Activated T-helper 17 cell treated with anti-CD3 and anti-CD28 coated beads, Interleukin-2, amount 50 U/mL, for 72 hours (primary cell): ENCODE measurements around the gene EIF3J. TPM values are rescaled to one million over a fixed set of nuclear protein-coding genes. Genes with fewer than 3 reads are reported as not detected.

Source experiments
- ATAC-seq: fragments of 150-1000 bp; cut with Tn5 transposase; replicated peaks from 2 replicates; pipeline ENCODE4 v1.10.0; 2021; ENCODE audit warnings: mild to moderate bottlenecking, moderate library complexity
- H3K27ac Mint-ChIP-seq: one replicate; pipeline ENCODE4 v1.8.0; 2022; ENCODE audit warnings: mixed read lengths
- H3K27me3 Mint-ChIP-seq: one replicate; pipeline ENCODE4 v1.8.0; 2022; ENCODE audit warnings: mixed read lengths
- H3K36me3 Mint-ChIP-seq: one replicate; pipeline ENCODE4 v1.8.0; 2022; ENCODE audit warnings: low read depth, mild to moderate bottlenecking, mixed read lengths
- H3K4me1 Mint-ChIP-seq: one replicate; pipeline ENCODE4 v1.8.0; 2022; ENCODE audit warnings: mixed read lengths
- H3K4me3 Mint-ChIP-seq: one replicate; pipeline ENCODE4 v1.8.0; 2022; ENCODE audit warnings: mild to moderate bottlenecking, mixed read lengths
- H3K9me3 Mint-ChIP-seq: one replicate; pipeline ENCODE4 v1.8.0; 2022; ENCODE audit warnings: mixed read lengths
- total RNA-seq, 2 donors: library from RNA; stranded (reverse); gene quantifications; one replicate each; pipeline ENCODE4 v1.2.3, GENCODE V29; 2022

EIF3J gene, protein sequence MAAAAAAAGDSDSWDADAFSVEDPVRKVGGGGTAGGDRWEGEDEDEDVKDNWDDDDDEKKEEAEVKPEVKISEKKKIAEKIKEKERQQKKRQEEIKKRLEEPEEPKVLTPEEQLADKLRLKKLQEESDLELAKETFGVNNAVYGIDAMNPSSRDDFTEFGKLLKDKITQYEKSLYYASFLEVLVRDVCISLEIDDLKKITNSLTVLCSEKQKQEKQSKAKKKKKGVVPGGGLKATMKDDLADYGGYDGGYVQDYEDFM
- 10 to 100 TPM; 43.5 to 99.1 TPM for total RNA-seq

DNA sequence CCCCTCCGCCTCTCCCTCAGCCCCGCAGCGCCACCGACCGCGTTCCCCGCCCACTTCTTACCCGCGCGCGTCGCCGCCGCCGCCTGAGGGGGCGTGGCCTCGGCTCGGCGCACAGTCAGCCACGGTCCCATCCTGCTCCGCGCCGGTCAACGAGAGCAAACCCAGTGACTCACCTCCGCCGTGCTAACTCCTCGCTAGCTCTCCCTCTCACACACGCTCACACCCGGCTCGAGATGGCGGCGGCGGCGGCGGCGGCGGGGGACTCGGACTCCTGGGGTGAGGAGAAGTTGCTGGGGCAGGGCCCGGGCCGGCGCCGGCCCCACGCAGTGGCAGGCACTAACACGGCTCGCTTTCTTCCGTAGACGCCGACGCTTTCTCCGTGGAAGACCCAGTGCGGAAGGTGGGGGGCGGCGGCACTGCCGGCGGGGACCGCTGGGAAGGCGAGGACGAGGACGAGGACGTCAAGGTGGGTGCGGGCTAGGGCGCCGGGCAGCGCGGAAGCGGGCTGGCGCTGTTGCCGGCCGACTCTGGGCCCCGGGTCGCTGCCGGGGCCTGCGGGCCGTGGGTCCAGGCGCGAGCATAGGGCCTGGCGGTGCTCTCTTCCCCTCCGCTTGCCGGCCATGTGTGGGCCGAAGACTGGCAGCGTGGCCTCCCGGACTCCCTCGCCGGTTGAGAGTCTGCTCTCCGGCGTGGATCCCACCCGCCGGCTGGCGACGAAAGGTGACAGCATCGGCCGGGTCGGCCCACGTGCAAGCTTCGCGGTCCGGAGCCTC lies at the start of gene EIF3J:
Gene EIF3J, plus strand, starts transcription at position 186 of the 773 bp plus-strand sequence. Its CDS starts 48 bp downstream, at position 234.
- Mint-ChIP-seq H3K9me3 (peaks cover 3% of the 10 kb centered on the region), H3K36me3 (peaks cover 66% of the 10 kb centered on the region)

DNA sequence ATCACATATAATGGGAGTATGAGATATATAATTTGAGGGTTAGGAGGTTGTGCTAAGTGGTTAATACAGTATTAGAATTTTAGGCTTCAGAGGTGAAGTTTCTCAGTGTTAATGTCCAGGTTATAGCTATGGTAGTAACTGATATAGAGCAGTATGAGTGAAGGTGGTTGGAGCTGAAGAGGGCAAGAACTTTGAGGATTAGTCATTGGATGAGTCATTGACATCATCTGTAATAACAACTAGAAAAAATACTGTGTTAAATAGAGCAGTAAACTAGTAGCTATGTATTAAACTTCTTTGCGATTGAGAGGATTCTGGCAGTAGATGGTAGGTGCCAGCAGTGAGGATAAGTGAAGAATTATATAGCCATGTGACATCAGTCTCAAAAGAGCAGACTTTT lies 47.5 kb upstream of the EIF3J start:
- Mint-ChIP-seq H3K27ac (peak overlapping the region; percentile 68), H3K27me3 (no peaks in the 10 kb centered on the region), H3K9me3 (no peaks in the 10 kb centered on the region), H3K36me3 (peaks cover 90% of the 10 kb centered on the region), H3K4me3 (peak overlapping the region; percentile 1), H3K4me1 (peaks cover 22% of the 10 kb centered on the region)
- peak; percentile 98 for ATAC-seq

More for the DNA sequence above, at the start of gene EIF3J:
- H3K4me1 Mint-ChIP-seq, result peaks cover 36% of the 10 kb centered on the region
- peak; percentile 95 for ATAC-seq
- H3K27me3 Mint-ChIP-seq, result no peaks in the 10 kb centered on the region
- H3K27ac Mint-ChIP-seq, result peak within 1 kb of the TSS; percentile 97
- H3K4me3 Mint-ChIP-seq, result peak within 1 kb of the TSS; percentile 99

DNA sequence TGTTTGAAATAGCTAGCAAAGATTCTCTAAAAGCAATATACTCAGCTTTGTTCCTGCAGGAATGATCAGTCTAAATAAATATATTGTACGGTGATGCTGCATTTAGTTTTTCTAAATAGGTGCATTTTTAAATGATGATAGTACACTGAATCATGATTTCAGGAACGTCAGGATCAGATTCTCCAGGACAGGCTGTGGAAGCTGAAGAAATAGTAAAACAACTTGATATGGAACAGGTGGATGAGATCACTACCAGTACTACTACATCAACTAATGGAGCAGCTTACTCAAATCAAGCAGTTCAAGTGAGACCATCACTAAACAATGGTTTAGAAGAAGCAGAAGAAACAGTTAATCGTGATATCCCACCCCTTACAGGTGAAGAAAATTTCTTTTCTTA lies 46.3 kb upstream of the EIF3J start:
- H3K4me1 Mint-ChIP-seq, result peaks cover 22% of the 10 kb centered on the region
- H3K27me3 Mint-ChIP-seq, result no peaks in the 10 kb centered on the region
- peak overlapping the region; percentile 68 for H3K27ac Mint-ChIP-seq
- no peak overlapping the region for H3K4me3 Mint-ChIP-seq
- ATAC-seq, result no peak
- H3K36me3 Mint-ChIP-seq, result peaks cover 85% of the 10 kb centered on the region
- no peaks in the 10 kb centered on the region for H3K9me3 Mint-ChIP-seq

DNA sequence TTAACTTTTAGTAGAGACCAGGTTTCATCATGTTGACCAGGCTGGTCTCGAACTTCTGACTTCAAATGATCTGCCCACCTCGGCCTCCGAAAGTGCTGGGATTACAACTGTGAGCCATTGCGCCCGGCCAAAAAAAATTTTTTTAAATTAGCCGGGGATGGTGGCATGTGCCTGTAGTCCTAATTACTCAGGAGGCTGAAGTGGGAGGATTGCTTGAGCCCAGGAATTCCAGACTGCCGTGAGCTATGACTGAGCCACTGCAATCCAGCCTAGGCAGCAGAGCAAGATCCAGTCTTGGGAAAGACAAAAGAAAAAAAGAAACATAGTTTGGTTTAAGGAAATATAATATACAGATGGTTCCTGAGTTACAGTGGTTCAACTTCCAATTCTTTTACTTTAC lies 44.9 kb upstream of the EIF3J start:
- Mint-ChIP-seq H3K4me3 (no peak overlapping the region), H3K9me3 (no peaks in the 10 kb centered on the region), H3K27me3 (no peaks in the 10 kb centered on the region), H3K36me3 (peaks cover 85% of the 10 kb centered on the region), H3K27ac (no peak overlapping the region), H3K4me1 (peaks cover 22% of the 10 kb centered on the region)
- ATAC-seq, result no peak

DNA sequence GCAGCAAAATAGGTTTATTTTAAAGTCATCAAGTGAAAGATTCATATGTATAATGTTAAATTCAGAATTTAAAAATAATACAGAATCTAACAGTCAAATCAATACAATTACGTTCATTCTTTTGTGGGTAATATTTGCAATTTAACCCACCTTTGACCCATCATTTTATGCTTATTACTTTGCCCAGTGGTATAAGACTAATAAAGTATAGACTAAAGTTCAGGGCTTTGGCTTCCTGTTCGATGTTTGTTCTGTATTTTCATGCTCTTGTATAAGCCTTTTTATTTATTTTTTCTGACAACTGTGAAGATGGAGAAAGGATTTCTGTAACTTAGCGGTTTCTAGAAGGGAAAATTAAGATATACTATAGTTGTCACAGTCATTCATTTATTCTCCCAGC lies 44.3 kb upstream of the EIF3J start:
- Mint-ChIP-seq H3K27ac (no peak overlapping the region), H3K9me3 (no peaks in the 10 kb centered on the region), H3K4me1 (peaks cover 19% of the 10 kb centered on the region), H3K27me3 (no peaks in the 10 kb centered on the region), H3K36me3 (peaks cover 84% of the 10 kb centered on the region), H3K4me3 (no peak overlapping the region)
- no peak for ATAC-seq

DNA sequence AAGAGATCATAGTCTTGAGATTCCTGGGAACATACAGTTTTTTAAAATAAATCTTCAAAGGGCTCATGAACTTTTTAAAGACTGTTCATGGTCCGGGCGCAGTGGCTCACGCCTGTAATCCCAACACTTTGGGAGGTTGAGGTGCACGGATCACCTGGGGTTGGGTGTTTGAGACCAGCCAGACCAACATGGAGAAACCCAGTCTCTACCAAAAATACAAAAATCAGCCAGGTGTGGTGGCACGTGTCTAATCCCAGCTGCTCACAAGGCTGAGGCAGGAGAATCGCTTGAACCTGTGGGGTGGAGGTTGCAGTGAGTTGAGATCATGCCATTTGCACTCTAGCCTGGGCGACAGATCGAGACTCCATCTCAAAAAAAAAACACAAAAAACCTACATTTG lies 41.4 kb upstream of the EIF3J start:
- H3K36me3 Mint-ChIP-seq, result peaks cover 84% of the 10 kb centered on the region
- peaks cover 9% of the 10 kb centered on the region for H3K4me1 Mint-ChIP-seq
- no peaks in the 10 kb centered on the region for H3K9me3 Mint-ChIP-seq
- ATAC-seq, result no peak
- no peak overlapping the region for H3K4me3 Mint-ChIP-seq
- H3K27me3 Mint-ChIP-seq, result no peaks in the 10 kb centered on the region
- no peak overlapping the region for H3K27ac Mint-ChIP-seq

DNA sequence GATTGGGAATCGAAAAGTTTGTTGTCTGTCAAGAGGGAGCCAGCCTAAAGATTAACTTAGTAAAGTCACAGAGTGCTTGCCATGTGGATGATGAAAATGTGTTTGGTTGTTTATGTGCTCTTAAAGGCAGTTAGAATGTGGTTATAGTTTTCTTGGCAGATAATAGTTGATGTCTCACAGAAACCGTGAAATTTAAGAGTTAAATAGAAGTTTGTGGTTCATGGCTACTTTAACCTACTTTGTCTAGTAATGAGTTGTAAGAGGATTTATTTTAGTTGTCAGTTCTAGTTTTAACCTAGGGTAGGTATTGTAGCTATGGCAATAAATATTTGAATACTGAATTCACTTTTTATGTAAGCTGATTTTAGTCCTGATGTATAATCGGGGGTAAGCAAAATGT lies 36.4 kb upstream of the EIF3J start:
- ATAC-seq, result peak; percentile 91
- Mint-ChIP-seq H3K9me3 (no peaks in the 10 kb centered on the region), H3K36me3 (peaks cover 92% of the 10 kb centered on the region), H3K27me3 (no peaks in the 10 kb centered on the region), H3K27ac (peak overlapping the region; percentile 74), H3K4me1 (peaks cover 18% of the 10 kb centered on the region), H3K4me3 (peak overlapping the region; percentile 9)

DNA sequence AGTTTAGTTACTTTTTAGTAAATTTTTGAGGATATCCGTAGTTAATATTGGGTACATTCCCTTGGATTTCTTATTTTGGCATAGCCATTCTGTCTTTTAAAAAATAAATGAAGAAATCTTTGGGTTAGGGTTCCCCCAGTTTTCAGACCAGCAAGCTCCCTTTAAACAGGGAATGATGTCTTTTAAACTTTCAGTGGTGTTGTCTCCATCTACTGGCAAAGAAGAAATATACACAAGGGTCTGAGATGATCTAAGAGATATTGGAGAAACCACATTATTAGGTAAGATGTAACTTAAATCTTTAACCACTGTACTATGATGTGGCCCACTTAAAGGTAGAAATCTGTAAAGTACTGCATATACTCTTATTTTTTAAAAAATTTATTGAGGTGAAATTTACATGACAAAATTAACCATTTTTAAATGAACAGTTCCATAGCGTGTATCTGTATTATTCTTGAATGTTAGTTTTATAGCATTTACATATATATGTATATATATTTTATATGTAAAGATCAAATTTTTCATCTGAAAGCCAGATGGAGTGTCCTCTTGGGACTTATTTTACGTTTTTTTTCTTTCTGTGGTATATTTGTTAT lies 35.1 kb upstream of the EIF3J start:
- ATAC-seq, result no peak
- H3K27me3 Mint-ChIP-seq, result no peaks in the 10 kb centered on the region
- peaks cover 87% of the 10 kb centered on the region for H3K36me3 Mint-ChIP-seq
- H3K4me3 Mint-ChIP-seq, result no peak overlapping the region
- H3K9me3 Mint-ChIP-seq, result no peaks in the 10 kb centered on the region
- H3K27ac Mint-ChIP-seq, result peak overlapping the region; percentile 74
- H3K4me1 Mint-ChIP-seq, result peaks cover 18% of the 10 kb centered on the region

DNA sequence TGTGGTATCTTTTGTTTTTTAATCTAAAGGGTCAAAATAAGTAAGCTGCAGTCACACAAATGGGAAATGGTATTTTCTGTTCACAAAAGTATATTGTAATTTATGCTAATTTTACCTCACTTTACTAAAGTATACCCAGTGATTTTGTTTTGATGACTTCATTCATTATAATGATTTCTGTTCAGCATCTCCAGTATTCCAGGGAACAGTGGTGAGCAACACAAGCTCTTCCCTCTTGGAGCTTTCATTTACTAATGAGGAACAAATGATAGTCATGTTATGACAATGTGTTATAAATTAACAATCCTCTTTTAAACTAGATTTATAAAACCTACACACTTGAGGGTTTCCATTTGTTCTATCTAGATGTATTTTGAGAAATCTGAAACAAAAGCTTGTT lies 20.5 kb upstream of the EIF3J start:
- no peaks in the 10 kb centered on the region for H3K9me3 Mint-ChIP-seq
- H3K27ac Mint-ChIP-seq, result no peak overlapping the region
- H3K4me3 Mint-ChIP-seq, result no peak overlapping the region
- ATAC-seq, result no peak
- no peaks in the 10 kb centered on the region for H3K27me3 Mint-ChIP-seq
- peaks cover 5% of the 10 kb centered on the region for H3K4me1 Mint-ChIP-seq
- H3K36me3 Mint-ChIP-seq, result peaks cover 85% of the 10 kb centered on the region

DNA sequence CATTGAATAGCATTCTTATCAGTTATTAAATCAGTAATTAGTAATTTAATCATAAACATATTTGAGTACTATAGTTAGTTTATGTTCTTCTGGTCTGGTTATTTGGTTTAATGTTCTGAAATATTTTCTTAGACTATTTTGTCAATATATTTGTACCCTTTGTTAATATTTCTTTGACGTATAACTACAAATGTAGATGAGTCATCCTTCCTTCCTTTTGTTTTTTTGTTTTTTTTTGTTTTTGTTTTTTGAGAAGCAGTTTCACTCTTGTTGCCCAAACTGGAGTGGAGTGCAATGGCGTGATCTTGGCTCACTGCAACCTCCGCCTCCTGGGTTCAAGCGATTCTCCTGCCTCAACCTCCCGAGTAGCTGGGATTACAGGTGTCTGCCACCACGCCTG lies 17.4 kb upstream of the EIF3J start:
- peaks cover 94% of the 10 kb centered on the region for H3K36me3 Mint-ChIP-seq
- H3K4me3 Mint-ChIP-seq, result no peak overlapping the region
- ATAC-seq, result no peak
- no peaks in the 10 kb centered on the region for H3K27me3 Mint-ChIP-seq
- no peak overlapping the region for H3K27ac Mint-ChIP-seq
- peaks cover 5% of the 10 kb centered on the region for H3K4me1 Mint-ChIP-seq
- no peaks in the 10 kb centered on the region for H3K9me3 Mint-ChIP-seq

DNA sequence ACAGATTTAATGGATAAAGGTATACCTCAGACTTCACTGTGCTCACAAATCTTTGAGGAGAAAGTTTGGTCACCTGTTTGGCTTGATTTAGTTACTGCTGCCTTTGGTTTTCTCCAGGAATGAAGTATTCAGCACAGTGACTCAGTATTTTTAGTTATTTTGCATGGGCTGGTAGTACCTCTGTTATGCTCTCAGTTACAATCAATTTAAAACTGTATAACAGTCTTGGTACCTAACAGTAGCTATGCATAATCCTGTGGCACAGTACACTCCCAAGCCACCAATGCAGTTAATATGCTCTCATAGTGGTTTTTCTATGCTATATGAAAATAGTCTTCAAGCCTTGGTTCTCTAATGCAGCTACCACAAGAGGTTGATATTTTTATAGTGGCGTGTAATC lies 11.9 kb upstream of the EIF3J start:
- Mint-ChIP-seq H3K36me3 (peaks cover 82% of the 10 kb centered on the region), H3K9me3 (no peaks in the 10 kb centered on the region), H3K4me3 (no peak overlapping the region), H3K4me1 (peaks cover 4% of the 10 kb centered on the region), H3K27ac (no peak overlapping the region), H3K27me3 (no peaks in the 10 kb centered on the region)
- ATAC-seq, result no peak

DNA sequence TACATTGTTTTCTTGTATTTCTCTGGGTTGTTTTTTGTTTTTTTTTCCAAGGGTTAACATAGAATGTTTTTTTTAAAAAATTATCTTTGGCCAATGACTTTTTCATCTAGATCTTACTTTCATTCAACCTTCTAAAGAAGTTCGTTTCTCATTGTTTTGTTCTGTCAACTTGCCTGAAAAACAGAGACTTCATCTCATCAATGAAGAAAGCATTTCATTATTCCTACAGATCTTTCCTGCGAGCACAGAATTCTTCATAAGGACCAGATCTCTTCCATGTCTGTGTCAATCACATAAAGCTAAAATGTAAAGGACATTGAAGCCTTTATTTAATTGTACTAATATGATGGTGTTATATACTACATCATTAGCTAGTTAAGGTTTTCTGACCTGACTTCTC lies 9.7 kb upstream of the EIF3J start:
- Mint-ChIP-seq H3K36me3 (peaks cover 71% of the 10 kb centered on the region), H3K27ac (peak overlapping the region; percentile 16), H3K4me1 (peaks cover 9% of the 10 kb centered on the region), H3K9me3 (no peaks in the 10 kb centered on the region), H3K27me3 (no peaks in the 10 kb centered on the region), H3K4me3 (no peak overlapping the region)
- no peak for ATAC-seq

DNA sequence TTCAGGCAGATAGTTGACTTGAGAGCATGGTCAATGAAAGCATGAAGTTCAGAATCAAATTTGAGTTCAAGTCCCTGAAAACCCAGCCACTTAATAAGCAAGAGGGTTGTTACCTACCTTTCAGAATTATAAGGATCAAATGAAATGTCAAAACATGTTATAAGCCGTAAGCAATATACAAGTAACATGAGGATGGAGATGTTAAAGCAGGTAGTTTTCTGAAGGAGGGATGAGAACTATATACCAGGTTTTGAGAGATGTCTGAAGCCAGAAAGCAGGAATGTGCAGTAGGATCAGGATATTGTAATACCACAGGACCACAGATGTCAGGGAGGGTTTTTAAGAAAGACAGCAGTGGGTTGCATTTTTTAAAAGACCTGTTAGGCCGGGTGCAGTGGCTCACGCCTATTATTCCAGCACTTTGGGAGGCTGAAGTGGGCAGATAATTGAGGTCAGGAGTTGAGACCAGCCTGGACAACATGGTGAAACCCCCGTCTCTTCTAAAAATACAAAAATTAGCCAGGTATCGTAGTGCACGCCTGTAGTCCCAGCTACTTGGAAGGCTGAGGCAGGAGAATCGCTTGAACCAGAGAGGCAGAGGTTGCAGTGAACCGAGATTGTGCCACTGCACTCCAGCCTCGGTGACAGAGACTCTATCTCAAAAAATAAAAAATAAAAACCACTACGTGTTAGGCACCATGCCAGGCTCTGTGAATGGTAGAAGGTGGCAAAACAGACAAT lies 6.9 kb upstream of the EIF3J start:
- peaks cover 51% of the 10 kb centered on the region for H3K36me3 Mint-ChIP-seq
- no peaks in the 10 kb centered on the region for H3K9me3 Mint-ChIP-seq
- H3K27ac Mint-ChIP-seq, result peak overlapping the region; percentile 47

DNA sequence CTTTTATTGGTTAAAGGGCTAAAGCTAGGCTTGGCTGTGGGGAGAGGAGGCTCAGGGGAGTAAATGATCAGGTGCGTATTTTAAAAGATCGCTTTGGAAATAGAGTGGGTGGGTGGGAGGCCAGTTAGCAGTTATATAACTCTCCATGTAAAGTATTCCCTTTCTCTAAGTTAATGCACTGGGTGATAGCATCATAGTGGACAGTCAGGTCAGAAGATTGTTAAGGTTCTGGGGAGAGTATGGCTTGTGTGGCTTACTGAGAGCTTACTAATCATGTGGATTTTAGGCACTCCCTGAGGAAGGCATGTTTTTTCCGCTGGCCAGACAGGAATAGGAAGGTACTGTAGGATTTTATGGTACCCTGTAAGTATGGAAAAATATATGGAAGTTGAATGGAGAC lies 6.3 kb upstream of the EIF3J start:
- Mint-ChIP-seq H3K27me3 (no peaks in the 10 kb centered on the region), H3K4me3 (no peak overlapping the region), H3K9me3 (no peaks in the 10 kb centered on the region), H3K4me1 (peaks cover 10% of the 10 kb centered on the region), H3K36me3 (peaks cover 52% of the 10 kb centered on the region), H3K27ac (peak overlapping the region; percentile 47)
- no peak for ATAC-seq

More for the DNA sequence above, 6.9 kb upstream of the EIF3J start:
- Mint-ChIP-seq H3K4me1 (peaks cover 9% of the 10 kb centered on the region), H3K27me3 (no peaks in the 10 kb centered on the region), H3K4me3 (no peak overlapping the region)
- ATAC-seq, result no peak
